ENCODE measurements around the gene MAN2B2. TPM values are rescaled to one million over a fixed set of nuclear protein-coding genes. Genes with fewer than 3 reads are reported as not detected.

MAN2B2 gene
- total and polyA plus RNA-seq, 9 of the 15 experiments (the other 6 are each of a cell fraction or from before 2014, with no cell fraction given): 0.21 to 8.8 (median 3.7) TPM

- TF ChIP-seq, protein P1, sequence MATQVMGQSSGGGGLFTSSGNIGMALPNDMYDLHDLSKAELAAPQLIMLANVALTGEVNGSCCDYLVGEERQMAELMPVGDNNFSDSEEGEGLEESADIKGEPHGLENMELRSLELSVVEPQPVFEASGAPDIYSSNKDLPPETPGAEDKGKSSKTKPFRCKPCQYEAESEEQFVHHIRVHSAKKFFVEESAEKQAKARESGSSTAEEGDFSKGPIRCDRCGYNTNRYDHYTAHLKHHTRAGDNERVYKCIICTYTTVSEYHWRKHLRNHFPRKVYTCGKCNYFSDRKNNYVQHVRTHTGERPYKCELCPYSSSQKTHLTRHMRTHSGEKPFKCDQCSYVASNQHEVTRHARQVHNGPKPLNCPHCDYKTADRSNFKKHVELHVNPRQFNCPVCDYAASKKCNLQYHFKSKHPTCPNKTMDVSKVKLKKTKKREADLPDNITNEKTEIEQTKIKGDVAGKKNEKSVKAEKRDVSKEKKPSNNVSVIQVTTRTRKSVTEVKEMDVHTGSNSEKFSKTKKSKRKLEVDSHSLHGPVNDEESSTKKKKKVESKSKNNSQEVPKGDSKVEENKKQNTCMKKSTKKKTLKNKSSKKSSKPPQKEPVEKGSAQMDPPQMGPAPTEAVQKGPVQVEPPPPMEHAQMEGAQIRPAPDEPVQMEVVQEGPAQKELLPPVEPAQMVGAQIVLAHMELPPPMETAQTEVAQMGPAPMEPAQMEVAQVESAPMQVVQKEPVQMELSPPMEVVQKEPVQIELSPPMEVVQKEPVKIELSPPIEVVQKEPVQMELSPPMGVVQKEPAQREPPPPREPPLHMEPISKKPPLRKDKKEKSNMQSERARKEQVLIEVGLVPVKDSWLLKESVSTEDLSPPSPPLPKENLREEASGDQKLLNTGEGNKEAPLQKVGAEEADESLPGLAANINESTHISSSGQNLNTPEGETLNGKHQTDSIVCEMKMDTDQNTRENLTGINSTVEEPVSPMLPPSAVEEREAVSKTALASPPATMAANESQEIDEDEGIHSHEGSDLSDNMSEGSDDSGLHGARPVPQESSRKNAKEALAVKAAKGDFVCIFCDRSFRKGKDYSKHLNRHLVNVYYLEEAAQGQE (IDR thresholded peaks at IDR 0.05; ENCODE audit: borderline replicate concordance): peak; percentile 63
- TF ChIP-seq, protein P1 (CRISPR knock-in tag; IDR thresholded peaks at IDR 0.05; ENCODE audit: low read depth): no peak
Observed at GRCh38 chr4:6641971-6642320, 67.0 kb downstream of the MAN2B2 start (continued).

Measured in K562 (cell line).